Heart left ventricle (tissue), 13 donors: ENCODE results near the gene SLIT3.

Experiments used
- POLR2A ChIP-seq, 2 donors: fragments of 450-650 bp; IDR thresholded peaks; one replicate each; pipeline ENCODE4 v1.6.1; 2017; ENCODE audit warnings: antibody characterized with exemption in 2 of 2, mild to moderate bottlenecking in 2 of 2, moderate library complexity in 2 of 2
- TF ChIP-seq, protein P1 (sequence below), 12 donors: fragments of 200-600 bp; sonication (generic) in 4 of 12; IDR thresholded peaks; one replicate each; pipeline versions ENCODE4 v1.5.0 to v1.8.0; 2018 to 2022; ENCODE audit warnings: antibody characterized with exemption in 12 of 12, mild to moderate bottlenecking in 5 of 12
- donor health status: ischemic (EF 13 %, LVEDD 7.1; RV severe dilation, severe dysfunction).
- donor health status: DM: no; HTN: yes; CAD: no.
- donor health status: DM: no; HTN: no; CAD: no.
- donor health status: ischemic (EF 25% LVEDD 6.9; RV normal size, moderate dysfunction).
- donor health status: ischemic (EF 25% LVEDD 5.7; RV mildly dilated, moderate dysfunction).
- donor health status: ischemic (EF 35%, LVEDD 5.7; RV mildly dilated, moderate dysfunction).
- donor health status: nonischemic (EF 11% LVEDD 7.7; RV severe dilation, severe dysfunction).
- donor health status: DM: yes; HTN: yes; CAD: no.
- donor health status: PGD.
- donor health status: ischemic (EF 29% LVEDD 5.4; RV normal size, mild dysfunction).
- donor health status: nonischemic (EF 23%, LVEDD 6.1; RV moderate dilation, normal function).

DNA sequence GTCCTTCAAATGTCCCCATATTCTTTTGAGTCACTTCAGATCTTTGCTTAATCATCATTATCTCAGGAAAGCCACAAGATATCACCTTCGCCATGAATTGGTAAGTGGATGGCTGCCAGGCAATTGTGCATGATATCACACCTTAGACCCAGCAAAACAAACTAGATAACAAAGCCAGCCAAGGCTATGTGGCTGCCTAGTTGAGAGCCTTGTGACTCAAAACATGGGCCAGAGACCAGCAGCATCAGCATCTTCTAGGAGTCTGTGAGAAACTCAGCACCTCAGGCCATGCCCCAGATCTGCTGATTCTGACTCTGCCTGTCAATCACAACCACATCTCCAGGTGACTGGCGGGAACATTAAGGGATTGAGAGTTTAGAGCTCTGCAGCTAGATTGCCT is 82.8 kb downstream of the SLIT3 start:
- TF ChIP-seq, protein P1, sequence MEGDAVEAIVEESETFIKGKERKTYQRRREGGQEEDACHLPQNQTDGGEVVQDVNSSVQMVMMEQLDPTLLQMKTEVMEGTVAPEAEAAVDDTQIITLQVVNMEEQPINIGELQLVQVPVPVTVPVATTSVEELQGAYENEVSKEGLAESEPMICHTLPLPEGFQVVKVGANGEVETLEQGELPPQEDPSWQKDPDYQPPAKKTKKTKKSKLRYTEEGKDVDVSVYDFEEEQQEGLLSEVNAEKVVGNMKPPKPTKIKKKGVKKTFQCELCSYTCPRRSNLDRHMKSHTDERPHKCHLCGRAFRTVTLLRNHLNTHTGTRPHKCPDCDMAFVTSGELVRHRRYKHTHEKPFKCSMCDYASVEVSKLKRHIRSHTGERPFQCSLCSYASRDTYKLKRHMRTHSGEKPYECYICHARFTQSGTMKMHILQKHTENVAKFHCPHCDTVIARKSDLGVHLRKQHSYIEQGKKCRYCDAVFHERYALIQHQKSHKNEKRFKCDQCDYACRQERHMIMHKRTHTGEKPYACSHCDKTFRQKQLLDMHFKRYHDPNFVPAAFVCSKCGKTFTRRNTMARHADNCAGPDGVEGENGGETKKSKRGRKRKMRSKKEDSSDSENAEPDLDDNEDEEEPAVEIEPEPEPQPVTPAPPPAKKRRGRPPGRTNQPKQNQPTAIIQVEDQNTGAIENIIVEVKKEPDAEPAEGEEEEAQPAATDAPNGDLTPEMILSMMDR (IDR thresholded peaks at IDR 0.05), result no peak
- no peak for TF ChIP-seq POLR2A (IDR thresholded peaks at IDR 0.05)
